Measurements from ENCODE around the gene P2RY8. TPM values are rescaled to one million over a fixed set of nuclear protein-coding genes. Genes with fewer than 3 reads are reported as not detected.
"Not testable (repeated sequence)": the region's sequence is repeated elsewhere in the genome, so short reads cannot be mapped to it uniquely, and the experiment has no call there.

The P2RY8 gene
- total RNA-seq, 1 experiment from 2014 or later: not detected

- Histone ChIP-seq H3K27me3 (replicated peaks; ENCODE audit: insufficient read depth, low read depth, low read length, poor library complexity) (no peaks in the 10 kb centered on the region), H3K27ac (ENCODE audit: low read depth, low read length, poor library complexity, severe bottlenecking) (no peak overlapping the region), H3K36me3 (ENCODE audit: insufficient read depth, low read length, poor library complexity, severe bottlenecking) (no peaks in the 10 kb centered on the region), H3K9me3 (ENCODE audit: low read depth, low read length, poor library complexity, severe bottlenecking) (no peaks in the 10 kb centered on the region), H3K4me1 (ENCODE audit: insufficient read depth, low read length, poor library complexity, severe bottlenecking) (no peaks in the 10 kb centered on the region), H3K4me3 (ENCODE audit: low read depth, low read length, poor library complexity, severe bottlenecking) (no peak overlapping the region)
- TF ChIP-seq CTCF (conservative IDR thresholded peaks at IDR 0.05; ENCODE audit: low read depth, low read length) (no peak), EZH2 (IDR thresholded peaks at IDR 0.05; ENCODE audit: borderline replicate concordance, low read depth, low read length, poor library complexity, severe bottlenecking) (no peak)
- intact Hi-C loops (cut with micrococcal nuclease; ENCODE audit: unreplicated experiment): no loop called here
- ChIA-PET CTCF (no interaction called here), POLR2A (ENCODE audit: low non-redundant PET) (no interaction called here)
- no TSS peak for BruUV-seq (replicated peaks)
- DNase-seq (ENCODE audit: low spot score): no peak
Observed at GRCh38 chrX:1545776-1546408, 8.9 kb upstream of the P2RY8 start.

- intact Hi-C loops (cut with micrococcal nuclease; ENCODE audit: unreplicated experiment): no loop called here
- ChIA-PET CTCF (no interaction called here), POLR2A (ENCODE audit: low non-redundant PET) (no interaction called here)
- Histone ChIP-seq H3K9me3 (ENCODE audit: low read depth, low read length, poor library complexity, severe bottlenecking) (no peaks in the 10 kb centered on the region), H3K4me3 (ENCODE audit: low read depth, low read length, poor library complexity, severe bottlenecking) (no peak overlapping the region), H3K36me3 (ENCODE audit: insufficient read depth, low read length, poor library complexity, severe bottlenecking) (no peaks in the 10 kb centered on the region), H3K27me3 (replicated peaks; ENCODE audit: insufficient read depth, low read depth, low read length, poor library complexity) (no peaks in the 10 kb centered on the region), H3K4me1 (ENCODE audit: insufficient read depth, low read length, poor library complexity, severe bottlenecking) (no peaks in the 10 kb centered on the region), H3K27ac (ENCODE audit: low read depth, low read length, poor library complexity, severe bottlenecking) (no peak overlapping the region)
- no peak for DNase-seq (ENCODE audit: low spot score)
- TF ChIP-seq CTCF (conservative IDR thresholded peaks at IDR 0.05; ENCODE audit: low read depth, low read length) (no peak), EZH2 (IDR thresholded peaks at IDR 0.05; ENCODE audit: borderline replicate concordance, low read depth, low read length, poor library complexity, severe bottlenecking) (no peak)
- no TSS peak for BruUV-seq (replicated peaks)
Observed at GRCh38 chrX:1542994-1543725, 6.2 kb upstream of the P2RY8 start.

- H3K4me1 ChIP-seq (ENCODE audit: insufficient read depth, low read length, poor library complexity, severe bottlenecking); H3K27ac ChIP-seq (ENCODE audit: low read depth, low read length, poor library complexity, severe bottlenecking); H3K9me3 ChIP-seq (ENCODE audit: low read depth, low read length, poor library complexity, severe bottlenecking); DNase-seq (ENCODE audit: low spot score); BruUV-seq (replicated peaks); CTCF ChIA-PET; H3K27me3 ChIP-seq (replicated peaks; ENCODE audit: insufficient read depth, low read depth, low read length, poor library complexity); POLR2A ChIA-PET (ENCODE audit: low non-redundant PET); H3K4me3 ChIP-seq (ENCODE audit: low read depth, low read length, poor library complexity, severe bottlenecking); intact Hi-C loops (cut with micrococcal nuclease; ENCODE audit: unreplicated experiment); H3K36me3 ChIP-seq (ENCODE audit: insufficient read depth, low read length, poor library complexity, severe bottlenecking): not testable (repeated sequence)
Observed at GRCh38 chrX:1539146-1539545, 2.2 kb upstream of the P2RY8 start.

- POLR2A ChIA-PET (ENCODE audit: low non-redundant PET); H3K36me3 ChIP-seq (ENCODE audit: insufficient read depth, low read length, poor library complexity, severe bottlenecking); H3K27me3 ChIP-seq (replicated peaks; ENCODE audit: insufficient read depth, low read depth, low read length, poor library complexity); CTCF ChIA-PET; H3K4me1 ChIP-seq (ENCODE audit: insufficient read depth, low read length, poor library complexity, severe bottlenecking); DNase-seq (ENCODE audit: low spot score); H3K27ac ChIP-seq (ENCODE audit: low read depth, low read length, poor library complexity, severe bottlenecking); BruUV-seq (replicated peaks); H3K9me3 ChIP-seq (ENCODE audit: low read depth, low read length, poor library complexity, severe bottlenecking); intact Hi-C loops (cut with micrococcal nuclease; ENCODE audit: unreplicated experiment): not testable (repeated sequence)
- peak overlapping the region; percentile 40 for H3K4me3 ChIP-seq (ENCODE audit: low read depth, low read length, poor library complexity, severe bottlenecking)
Observed at GRCh38 chrX:1537716-1538090, 718 bp upstream of the P2RY8 start.

Measured in A673 (cell line).